GM04503 (cell line): Measurements from ENCODE around the gene L3MBTL4.
"Not testable (repeated sequence)": the region's sequence is repeated elsewhere in the genome, so short reads cannot be mapped to it uniquely, and the experiment has no call there.

ENCODE experiments used
- DNase-seq: peaks from one replicate; pipeline ENCODE4 v3.0.0-alpha.2; 2012; ENCODE audit warnings: low read depth

The L3MBTL4 gene

GRCh38 chr18:6414723-6415417 lies at the start of gene L3MBTL4:
L3MBTL4 (minus strand) TSS chr18:6414911; CDS start chr18:6311625, 103,286 bp downstream.
- DNase-seq: no peak

DNA sequence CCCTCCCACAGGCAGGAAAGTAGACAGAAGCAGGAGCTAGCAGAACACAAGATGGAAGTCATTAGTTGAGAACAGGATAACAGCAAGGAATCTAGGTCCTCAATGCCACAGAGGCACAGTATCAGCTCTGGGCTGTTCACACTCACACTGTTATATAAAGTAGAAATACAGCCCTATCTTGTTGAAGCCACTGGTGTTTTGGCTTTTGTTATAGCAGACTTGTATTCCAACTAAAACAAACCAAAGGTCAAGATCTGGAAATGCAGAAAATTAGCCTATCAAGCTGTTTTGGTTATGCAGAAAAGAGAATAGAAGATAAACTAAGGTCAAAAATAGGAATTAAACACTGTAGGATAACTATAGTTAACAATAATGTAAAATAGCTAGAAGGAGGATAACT lies 37.5 kb upstream of the L3MBTL4 start:
- DNase-seq: no peak

GRCh38 chr18:6449213-6449612 lies 34.5 kb upstream of the L3MBTL4 start:
- no peak for DNase-seq

DNA sequence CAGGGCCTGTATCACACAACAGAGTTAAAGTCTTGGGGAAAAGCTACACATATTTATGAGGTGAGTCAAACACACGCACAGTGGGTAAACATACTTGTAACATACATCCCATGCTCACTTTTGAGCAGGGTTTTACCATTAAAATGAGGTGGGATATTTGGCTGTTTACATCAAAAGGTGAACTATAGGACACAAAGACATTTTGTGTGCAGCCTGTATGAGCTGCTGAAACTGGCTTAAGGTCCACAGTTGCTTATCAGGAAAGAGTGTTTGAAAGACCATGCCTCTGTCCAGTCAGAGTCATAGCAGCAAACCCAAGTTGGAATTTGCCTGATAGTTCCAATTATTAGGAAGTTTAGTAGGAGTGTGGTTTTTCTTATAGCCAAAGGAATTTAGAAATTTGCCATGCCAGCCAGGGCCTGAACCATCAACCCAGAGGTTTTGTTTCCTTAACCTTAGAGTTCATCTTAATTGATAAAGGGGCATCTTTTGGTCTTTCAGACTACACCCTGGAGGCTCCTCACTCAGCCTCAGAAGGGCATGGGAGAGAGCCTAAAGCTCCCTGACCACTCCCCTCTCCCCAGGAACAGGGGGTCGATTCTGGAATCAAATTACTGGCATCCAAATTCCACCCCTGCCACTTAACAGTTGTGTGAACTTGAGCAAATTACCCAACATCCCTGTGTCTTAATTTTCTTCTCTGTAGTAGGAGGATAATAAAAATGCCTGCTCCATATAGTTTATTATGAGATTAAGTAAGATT lies 29.9 kb upstream of the L3MBTL4 start:
- DNase-seq: no peak

- DNase-seq: no peak
Observed at GRCh38 chr18:6441200-6441599, 26.5 kb upstream of the L3MBTL4 start.

DNA sequence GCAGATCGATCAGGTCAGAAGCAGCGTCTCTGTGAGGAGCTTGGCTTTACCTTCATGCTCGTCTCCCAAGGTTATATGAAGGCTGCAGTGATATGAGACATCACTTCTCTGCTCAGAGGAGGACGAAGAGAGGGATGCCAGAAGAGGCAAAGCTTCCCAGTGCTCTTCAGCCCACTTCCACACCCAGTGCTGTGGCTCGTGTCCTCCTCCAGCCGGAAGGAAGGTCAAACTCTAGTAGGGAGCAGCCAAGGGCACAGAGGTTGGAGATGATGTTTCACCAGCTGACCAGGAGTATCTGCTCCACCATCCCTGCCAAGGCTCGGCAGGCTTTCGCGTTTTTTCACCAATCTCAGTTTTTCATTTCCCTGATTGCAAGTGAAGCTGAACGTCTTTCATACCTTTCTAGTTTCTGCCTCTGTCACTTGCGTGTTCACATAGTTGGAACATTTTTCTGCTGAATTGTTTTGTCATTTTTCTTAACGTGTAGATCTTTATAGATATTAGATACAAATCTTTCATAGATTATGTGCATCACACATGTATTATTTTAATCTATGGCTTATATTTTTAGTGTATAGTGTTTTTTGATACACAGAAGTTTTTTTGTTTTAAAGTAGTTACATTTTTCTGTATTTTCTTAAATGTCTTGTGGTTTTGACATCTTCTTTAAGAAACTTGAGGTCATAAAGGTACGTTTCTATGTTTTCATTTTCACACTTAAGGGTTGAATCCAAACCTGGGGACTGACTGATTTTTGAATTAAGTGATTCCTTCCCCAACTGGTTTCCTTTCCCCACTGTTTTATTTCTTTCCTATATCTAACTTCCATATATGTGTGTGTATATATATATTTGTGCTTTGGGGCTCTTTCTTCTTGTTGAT lies 23.5 kb upstream of the L3MBTL4 start:
- DNase-seq: no peak

GRCh38 chr18:6435731-6436130 lies 21.0 kb upstream of the L3MBTL4 start:
- DNase-seq: no peak

DNA sequence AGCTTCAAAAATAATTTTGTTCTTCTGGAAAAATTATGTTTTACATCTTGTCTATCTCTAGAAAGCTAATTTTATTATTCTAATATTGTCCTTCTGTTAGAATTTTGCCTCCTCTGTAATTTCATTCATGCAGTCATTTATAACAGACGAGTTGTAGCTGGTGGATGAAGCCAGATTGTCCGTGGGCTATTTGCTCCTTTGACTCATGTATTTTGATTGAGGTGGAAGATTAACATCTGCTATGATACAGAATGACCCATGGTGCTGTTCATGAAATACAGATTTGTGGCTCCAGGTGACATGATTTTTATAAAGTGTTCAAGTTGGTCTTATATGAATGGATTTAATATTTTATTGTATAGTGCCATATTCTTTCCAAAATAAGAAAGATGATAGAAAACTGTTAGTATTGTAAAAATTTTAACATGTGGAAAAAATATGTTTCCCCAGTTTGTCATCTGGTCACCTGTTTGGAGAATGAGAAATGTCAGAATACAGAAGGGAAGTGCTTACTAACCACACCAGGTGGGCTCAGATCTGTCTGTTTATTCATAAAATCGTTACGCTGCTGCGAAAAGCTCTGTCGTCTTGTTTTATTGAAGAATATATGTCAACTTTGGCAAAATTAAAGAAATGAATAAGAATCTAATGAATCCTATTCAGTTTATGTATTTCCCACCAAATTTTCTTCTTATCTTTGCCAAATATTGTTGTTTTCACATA lies 20.4 kb upstream of the L3MBTL4 start:
- no peak for DNase-seq

- DNase-seq: no peak
Observed at GRCh38 chr18:6434481-6434880, 19.8 kb upstream of the L3MBTL4 start.

DNA sequence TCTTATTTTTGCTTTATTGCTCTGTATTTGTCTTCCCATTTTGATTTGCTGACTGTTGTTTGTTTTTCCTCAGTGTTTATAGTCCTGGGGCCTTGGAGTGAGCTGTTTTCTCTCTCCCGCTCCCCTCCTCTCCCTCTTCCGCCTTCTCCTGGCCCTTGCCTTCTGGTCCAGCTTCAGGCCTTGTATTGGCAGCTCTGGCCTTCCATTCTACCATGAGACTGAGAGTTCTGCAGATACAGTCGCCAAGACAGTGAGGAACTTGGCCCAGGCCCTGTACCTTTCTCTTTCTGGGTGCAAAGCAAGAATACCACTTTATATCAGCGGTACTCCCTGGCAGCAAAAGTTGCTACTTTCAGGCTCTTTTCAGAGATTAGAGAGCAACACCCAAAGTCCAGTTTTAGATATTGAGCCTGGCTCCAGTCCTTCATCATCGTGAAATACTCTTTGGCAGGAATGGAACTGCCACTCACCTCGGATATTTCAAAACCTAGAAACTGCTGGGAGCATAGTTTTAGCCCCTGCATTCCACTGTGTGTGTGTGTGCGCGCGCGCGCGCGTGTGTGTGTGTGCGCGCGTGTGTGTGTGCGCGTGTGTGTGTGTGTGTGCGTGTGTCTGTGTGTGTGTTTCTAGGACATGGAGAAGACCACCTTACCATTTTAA lies 17.1 kb upstream of the L3MBTL4 start:
- DNase-seq: no peak

DNA sequence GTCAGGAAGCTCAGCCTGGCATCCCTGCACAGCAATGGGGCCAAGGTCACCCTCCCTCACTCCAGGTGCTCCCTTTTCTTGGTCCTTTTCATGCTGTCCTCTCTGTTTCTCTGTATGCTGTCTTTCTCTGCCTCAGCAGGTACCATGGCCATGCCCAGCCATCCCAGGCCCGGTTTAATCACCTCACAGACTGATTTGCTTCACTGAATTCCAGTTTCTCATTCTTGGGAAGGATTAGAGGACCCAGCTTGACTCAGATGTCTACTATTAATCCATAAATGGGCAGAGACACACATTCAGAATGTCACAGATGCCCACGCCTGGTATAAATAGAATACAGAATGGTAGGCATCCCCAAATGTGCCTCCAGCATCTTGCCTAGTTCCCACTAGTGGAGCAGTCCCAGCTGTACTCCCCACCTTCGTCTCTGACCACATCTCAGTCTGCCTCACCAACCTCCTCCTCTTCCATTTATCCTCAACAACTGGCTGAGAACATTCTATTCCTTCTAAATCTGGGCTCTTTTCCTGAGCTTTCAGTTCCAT lies 14.2 kb upstream of the L3MBTL4 start:
- DNase-seq: no peak

GRCh38 chr18:6427286-6427685 lies 12.6 kb upstream of the L3MBTL4 start:
- DNase-seq: no peak

DNA sequence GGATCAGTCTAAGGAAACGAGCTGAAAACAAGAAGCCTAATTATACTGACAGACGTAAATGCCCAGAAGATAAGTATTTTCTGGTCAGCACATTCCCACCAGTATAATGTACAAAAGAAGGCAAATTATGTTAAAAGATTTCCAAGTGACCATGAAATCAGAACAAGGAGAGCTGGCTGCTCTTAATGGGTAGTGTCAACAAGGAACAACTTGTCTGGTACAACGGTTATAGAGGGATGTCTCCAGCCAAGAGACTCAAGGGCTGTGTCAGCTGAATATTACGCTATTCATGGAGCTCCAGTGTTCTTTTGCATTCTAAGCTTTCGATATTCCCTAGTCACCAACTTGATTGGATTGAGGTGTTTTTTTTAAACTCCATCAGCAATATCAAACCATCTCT lies 8.6 kb upstream of the L3MBTL4 start:
- DNase-seq: no peak

GRCh38 chr18:6414118-6414722 lies 491 bp downstream of the L3MBTL4 start:
- DNase-seq: no peak

GRCh38 chr18:6413579-6414117 lies 1.1 kb downstream of the L3MBTL4 start:
- no peak for DNase-seq

GRCh38 chr18:6412933-6413472 lies 1.7 kb downstream of the L3MBTL4 start:
- DNase-seq: no peak

DNA sequence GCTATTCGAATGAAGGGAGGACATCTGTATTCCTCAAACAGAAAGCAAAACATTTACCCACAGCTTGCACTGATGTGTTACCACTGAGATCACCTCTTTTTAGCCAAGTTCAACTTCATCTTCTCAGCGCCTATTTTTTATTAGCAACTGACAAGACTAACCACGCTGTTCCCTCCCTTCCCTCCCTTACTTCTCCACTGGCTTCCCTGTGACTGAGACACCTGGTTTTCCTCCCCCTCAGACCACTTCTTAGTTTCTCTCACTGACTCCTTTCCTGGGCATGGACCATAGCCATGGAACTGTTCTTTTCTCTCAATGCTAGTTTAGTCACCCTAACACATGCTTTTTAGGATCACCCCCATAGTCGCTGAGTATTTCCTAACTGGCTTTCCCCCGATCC lies 3.3 kb downstream of the L3MBTL4 start:
- no peak for DNase-seq

- DNase-seq: no peak
Observed at GRCh38 chr18:6409933-6410332, 4.8 kb downstream of the L3MBTL4 start.

DNA sequence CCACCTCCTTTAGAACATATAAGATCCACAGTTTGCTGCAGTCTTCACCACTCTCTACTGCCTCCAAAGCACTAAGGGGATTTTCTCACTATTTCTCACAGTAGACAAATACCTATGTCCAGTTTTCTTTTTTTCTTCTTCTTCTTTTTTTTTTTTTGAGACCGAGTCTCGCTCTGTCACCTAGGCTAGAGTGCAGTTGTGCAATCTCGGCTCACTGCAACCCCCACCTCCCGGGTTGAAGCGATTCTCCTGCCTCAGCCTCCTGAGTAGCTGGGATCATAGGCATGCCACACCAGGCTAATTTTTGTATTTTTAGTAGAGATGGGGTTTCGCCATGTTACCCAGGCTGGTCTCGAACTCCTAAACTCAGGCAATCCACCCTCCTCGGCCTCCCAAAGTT lies 6.2 kb downstream of the L3MBTL4 start:
- DNase-seq: not testable (repeated sequence)

DNA sequence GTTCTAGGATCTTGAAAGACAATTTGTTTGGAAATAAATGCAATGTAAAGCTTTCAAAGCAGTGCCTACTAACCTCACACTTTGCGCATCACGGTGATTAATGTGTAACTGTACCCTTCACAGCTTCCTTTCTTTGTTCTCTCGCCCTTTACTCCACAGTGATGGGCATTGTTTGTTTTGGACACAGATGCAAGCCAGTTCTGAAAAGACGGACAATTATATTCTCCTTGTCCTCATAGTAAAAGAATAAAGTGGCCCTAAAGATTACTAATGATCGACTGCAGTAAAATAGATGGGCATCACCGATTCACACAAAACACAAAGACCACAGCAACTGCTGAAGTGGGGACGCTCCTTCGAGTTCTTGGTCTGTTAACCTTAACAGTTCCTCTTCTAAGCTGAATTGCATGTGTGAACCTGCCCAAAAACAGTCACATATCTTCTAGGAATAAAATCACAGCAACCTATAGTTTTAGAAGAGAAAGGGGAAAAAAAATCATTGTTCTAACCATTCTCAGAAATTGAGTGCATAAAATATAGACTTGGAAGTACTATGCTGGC lies 7.7 kb downstream of the L3MBTL4 start:
- DNase-seq: no peak
